Right kidney (tissue), 1 donor: ENCODE measurements around the gene BCL7C.

Experiments
- DNase-seq: peaks from one replicate; pipeline ENCODE4 v3.0.0-alpha.2; 2016

The BCL7C gene

GRCh38 chr16:30923554-30924075 is 29.7 kb upstream of the BCL7C start, which contains the start of gene FBXL19:
TSS of gene FBXL19 (plus strand) at chr16:30923572. CDS start at chr16:30925755, 2,183 bp downstream.
- no peak for DNase-seq

- peak; percentile 99 for DNase-seq
Measured at GRCh38 chr16:30922960-30923535, 29.2 kb upstream of the BCL7C start.

- DNase-seq, result peak; percentile 96
Measured at GRCh38 chr16:30922420-30922959, 28.6 kb upstream of the BCL7C start.

- peak; percentile 96 for DNase-seq
Measured at GRCh38 chr16:30921748-30922419, 28.0 kb upstream of the BCL7C start.

GRCh38 chr16:30921459-30921747 is 27.5 kb upstream of the BCL7C start:
- DNase-seq, result no peak

- DNase-seq, result no peak
Measured at GRCh38 chr16:30920891-30921290, 27.0 kb upstream of the BCL7C start.

GRCh38 chr16:30918614-30919013 is 24.7 kb upstream of the BCL7C start:
- no peak for DNase-seq

- DNase-seq, result no peak
Measured at GRCh38 chr16:30914830-30915229, 21.0 kb upstream of the BCL7C start.

GRCh38 chr16:30912794-30913412 is 19.0 kb upstream of the BCL7C start:
- DNase-seq, result no peak

GRCh38 chr16:30910427-30911029 is 16.7 kb upstream of the BCL7C start:
- no peak for DNase-seq

- DNase-seq, result no peak
Measured at GRCh38 chr16:30907064-30907463, 13.2 kb upstream of the BCL7C start.

- no peak for DNase-seq
Measured at GRCh38 chr16:30904114-30904780, 10.4 kb upstream of the BCL7C start.

GRCh38 chr16:30903596-30903995 is 9.7 kb upstream of the BCL7C start:
- no peak for DNase-seq

GRCh38 chr16:30903002-30903401 is 9.1 kb upstream of the BCL7C start:
- no peak for DNase-seq

GRCh38 chr16:30902029-30902972 is 8.4 kb upstream of the BCL7C start:
- DNase-seq, result peak; percentile 85

- DNase-seq, result no peak
Measured at GRCh38 chr16:30901201-30902028, 7.5 kb upstream of the BCL7C start.

- no peak for DNase-seq
Measured at GRCh38 chr16:30900588-30900987, 6.7 kb upstream of the BCL7C start.

GRCh38 chr16:30899794-30900193 is 5.9 kb upstream of the BCL7C start:
- no peak for DNase-seq

- DNase-seq, result no peak
Measured at GRCh38 chr16:30896889-30897733, 3.2 kb upstream of the BCL7C start.
